Endothelial cell of umbilical vein (primary cell): ENCODE results near the gene SGSH. TPM values are rescaled to one million over a fixed set of nuclear protein-coding genes. Genes with fewer than 3 reads are reported as not detected.

Source experiments
- BruUV-seq: library from RNA; stranded (reverse); fragments of 400-500 nt; replicated peaks from 2 replicates; lab custom pipeline; 2021; lab: Mats Ljungman, UMichigan
- CTCF ChIA-PET: fragments of 300-600, 350-600 bp; sonication (Branson Sonifier 250); formaldehyde crosslinking; loops from one replicate; lab custom pipeline; 2021; ENCODE audit warnings: antibody characterized with exemption, inconsistent platforms; lab: Charles Lee
- POLR2A ChIA-PET: fragments of 300-600, 350-600 bp; sonication (Branson Sonifier 250); formaldehyde crosslinking; loops from one replicate; lab custom pipeline; 2021; ENCODE audit warnings: antibody characterized with exemption, inconsistent platforms; lab: Charles Lee
- DNase-seq: peaks from one replicate; pipeline ENCODE4 v3.0.0-alpha.2; 2011; ENCODE audit warnings: low read depth, low spot score
- FAIRE-seq: peaks from 2 replicates; lab custom pipeline; 2011; peaks lifted over from hg19 to GRCh38; lab: Jason Lieb, UNC
- H2AFZ ChIP-seq: 2 replicates; pipeline ENCODE4 v1.6.0; 2012; ENCODE audit warnings: low read depth, low read length, control low read depth, inconsistent platforms
- H3K27ac ChIP-seq: 2 replicates; pipeline ENCODE4 v1.5.1; 2011; ENCODE audit warnings: low read depth, mild to moderate bottlenecking, control low read depth, low read length, moderate library complexity; ENCODE audit not compliant: insufficient read depth
- H3K27me3 ChIP-seq, 2 experiments: 2 replicates each; pipeline versions ENCODE4 v1.6.0 to v1.6.1; 2011; ENCODE audit warnings: low read length in 2 of 2, mixed read lengths in 1 of 2; ENCODE audit not compliant: control insufficient read depth in 2 of 2, insufficient read depth in 2 of 2
- H3K36me3 ChIP-seq, 2 experiments: 2 replicates in 1 of 2; 3 replicates in 1 of 2; pipeline ENCODE4 v1.5.1; 2011; ENCODE audit warnings: low read length in 2 of 2, mild to moderate bottlenecking in 1 of 2, moderate library complexity in 1 of 2; ENCODE audit not compliant: control insufficient read depth in 2 of 2, insufficient read depth in 2 of 2; ENCODE audit errors: extremely low read depth in 1 of 2
- H3K4me1 ChIP-seq: 3 replicates; pipeline ENCODE4 v1.5.1; 2011; ENCODE audit warnings: mild to moderate bottlenecking, low read length; ENCODE audit not compliant: control insufficient read depth, insufficient read depth; ENCODE audit errors: extremely low read depth
- H3K4me2 ChIP-seq: 2 replicates; pipeline ENCODE4 v1.6.1; 2011; ENCODE audit warnings: low read length, control low read depth, mixed read lengths; ENCODE audit not compliant: insufficient read depth
- H3K4me3 ChIP-seq, 3 experiments: fragments of 200-600 bp in 1 of 3; sonication (generic), shearing (Covaris generic) in 1 of 3; replicated peaks in 1 of 3; 2 replicates each; pipeline ENCODE4 v1.5.1; 2011 to 2016; ENCODE audit warnings: control low read depth in 3 of 3, low read length in 3 of 3, mild to moderate bottlenecking in 2 of 3, inconsistent platforms in 1 of 3, low read depth in 1 of 3, moderate library complexity in 1 of 3; ENCODE audit not compliant: insufficient read depth in 1 of 3
- H3K79me2 ChIP-seq: 2 replicates; pipeline ENCODE4 v1.6.0; 2012; ENCODE audit warnings: low read length, inconsistent platforms; ENCODE audit not compliant: control insufficient read depth, insufficient read depth
- H3K9ac ChIP-seq: replicated peaks from 2 replicates; pipeline ENCODE3; 2011; ENCODE audit warnings: low read length, control low read depth; ENCODE audit not compliant: insufficient read depth; ENCODE audit errors: extremely low read depth
- H3K9me1 ChIP-seq: replicated peaks from 3 replicates; pipeline ENCODE4 v1.6.0; 2011; ENCODE audit warnings: mild to moderate bottlenecking, low read length; ENCODE audit not compliant: control insufficient read depth, insufficient read depth; ENCODE audit errors: extremely low read depth
- H3K9me3 ChIP-seq: replicated peaks from 2 replicates; pipeline ENCODE4 v1.5.1; 2012; ENCODE audit warnings: low read length, inconsistent platforms; ENCODE audit not compliant: control insufficient read depth, insufficient read depth
- H4K20me1 ChIP-seq: replicated peaks from 2 replicates; pipeline ENCODE3; 2011; ENCODE audit warnings: mild to moderate bottlenecking, low read length; ENCODE audit not compliant: control insufficient read depth, insufficient read depth; ENCODE audit errors: extremely low read depth
- CTCF ChIP-seq, 2 donors: IDR thresholded peaks; 1 replicate in 1 of 2; 2 replicates in 1 of 2; pipeline ENCODE4 v1.5.1; 2011; ENCODE audit warnings: low read length in 2 of 2, mild to moderate bottlenecking in 2 of 2, moderate library complexity in 2 of 2, control low read depth in 1 of 2, inconsistent platforms in 1 of 2, low read depth in 1 of 2; ENCODE audit not compliant: insufficient read depth in 1 of 2; ENCODE audit errors: extremely low read depth in 1 of 2
- EZH2 ChIP-seq: IDR thresholded peaks from 2 replicates; pipeline ENCODE4 v1.6.1; 2012; ENCODE audit warnings: borderline replicate concordance, low read depth, mild to moderate bottlenecking, moderate library complexity, low read length, inconsistent platforms; ENCODE audit not compliant: severe bottlenecking
- FOS ChIP-seq: IDR thresholded peaks from 2 replicates; pipeline ENCODE4 v1.6.1; 2011; ENCODE audit warnings: mild to moderate bottlenecking, low read length, moderate library complexity, borderline replicate concordance; ENCODE audit not compliant: insufficient read depth
- GATA2 ChIP-seq: IDR thresholded peaks from 2 replicates; pipeline ENCODE4 v1.7.0; 2011; ENCODE audit warnings: low read depth, mild to moderate bottlenecking, moderate library complexity, mixed read lengths, low read length; ENCODE audit not compliant: insufficient read length, insufficient read depth
- JUN ChIP-seq: IDR thresholded peaks from 2 replicates; pipeline ENCODE4 v1.6.1; 2011; ENCODE audit warnings: borderline replicate concordance, low read depth; ENCODE audit not compliant: insufficient read length, insufficient read depth
- MAX ChIP-seq: IDR thresholded peaks from 2 replicates; pipeline ENCODE4 v1.6.1; 2011; ENCODE audit not compliant: insufficient read depth, insufficient read length
- MYC ChIP-seq: IDR thresholded peaks from one replicate; pipeline ENCODE4 v1.6.1; 2011; ENCODE audit warnings: mild to moderate bottlenecking, low read depth, low read length
- POLR2A ChIP-seq: IDR thresholded peaks from 2 replicates; pipeline ENCODE4 v1.6.1; 2012; ENCODE audit warnings: low read depth, mild to moderate bottlenecking, control low read depth, low read length
- POLR2AphosphoS5 ChIP-seq: IDR thresholded peaks from 2 replicates; pipeline ENCODE4 v1.6.1; 2012; ENCODE audit warnings: low read depth, mild to moderate bottlenecking, control low read depth, low read length, moderate library complexity; ENCODE audit not compliant: insufficient read depth
- dilution Hi-C: fragments of 300-500 bp; cut with MboI; formaldehyde crosslinking; loops from one replicate; pipeline ENCODE4 v1.15.0; 2019; ENCODE audit warnings: low sequenced_read_pairs; ENCODE audit not compliant: extremely low pct_ligation_motif_present
- intact Hi-C: fragments of 100-400 bp; cut with micrococcal nuclease; formaldehyde crosslinking; loops from one replicate; pipeline ENCODE4 v1.10.0; 2022
- polyA plus RNA-seq, 4 experiments: library from polyadenylated mRNA; depleted of rRNA in 3 of 4; stranded (reverse) in 3 of 4; unstranded in 1 of 4; fragments of >200 nt; gene quantifications; 2 replicates each; pipeline versions ENCODE4 v1.2.1 to v1.2.3, GENCODE V29; 2011 to 2012; ENCODE audit warnings: missing spikeins in 1 of 4
- total RNA-seq: library from RNA; stranded (reverse); gene quantifications from 2 replicates; pipeline ENCODE4 v1.2.3, GENCODE V29; 2021

SGSH gene
- total and polyA plus RNA-seq, 2 donors (not counting 3 experiments of a cell fraction or from before 2014, with no cell fraction given), result 81.4 to 217 TPM

- H3K36me3 ChIP-seq, result no peaks in the 10 kb centered on the region
- no peak for DNase-seq
- no peak overlapping the region for H2AFZ ChIP-seq
- dilution Hi-C loops (no loop called here), intact Hi-C loops (no loop called here)
- no peak overlapping the region for H3K9ac ChIP-seq
- no TSS peak for BruUV-seq
- CTCF ChIA-PET, result interaction anchor here (0.9 kb wide), 1 partner anchor 24 kb away, joined by 5 read pairs; no protein-coding TSS in a partner anchor
- no peaks in the 10 kb centered on the region for H3K9me1 ChIP-seq
- H3K79me2 ChIP-seq, result no peaks in the 10 kb centered on the region
- POLR2A ChIA-PET, result no interaction called here
- no peak overlapping the region for H3K27ac ChIP-seq
- peaks cover 4 to 9% of the 10 kb centered on the region in 2 experiments for H3K27me3 ChIP-seq
- H3K9me3 ChIP-seq, result no peaks in the 10 kb centered on the region
- H3K4me3 ChIP-seq, result no peak overlapping the region
- H4K20me1 ChIP-seq, result no peaks in the 10 kb centered on the region
- no peak for FAIRE-seq
- H3K4me1 ChIP-seq, result no peaks in the 10 kb centered on the region
- TF ChIP-seq MYC, result no peak
- no peak for TF ChIP-seq GATA2
- no peak for TF ChIP-seq MAX
- TF ChIP-seq POLR2AphosphoS5, result no peak
- no peak for TF ChIP-seq EZH2
- no peak for TF ChIP-seq CTCF (IDR thresholded peaks at IDR 0.05; ENCODE audit: extremely low read depth in 1 of 2, insufficient read depth in 1 of 2, low read depth in 1 of 2, low read length in 2 of 2)
- TF ChIP-seq JUN, result no peak
- no peak for TF ChIP-seq FOS
- TF ChIP-seq POLR2A, result no peak
- no peak overlapping the region for H3K4me2 ChIP-seq
These were observed 48.5 kb downstream of the SGSH start for GRCh38 chr17:80171681-80172080.
